ENCODE data around the gene EFL1.
"Not testable (repeated sequence)": the region's sequence is repeated elsewhere in the genome, so short reads cannot be mapped to it uniquely, and the experiment has no call there.

The EFL1 gene

GRCh38 chr15:82195818-82196217 is 66.7 kb downstream of the EFL1 start:
- not testable (repeated sequence) for DNase-seq

- not testable (repeated sequence) for DNase-seq
Measured at GRCh38 chr15:82194488-82194887, 68.0 kb downstream of the EFL1 start.

- not testable (repeated sequence) for DNase-seq
Measured at GRCh38 chr15:82193435-82193834, 69.1 kb downstream of the EFL1 start.

GRCh38 chr15:82192394-82192793 is 70.1 kb downstream of the EFL1 start:
- DNase-seq, result not testable (repeated sequence)

GRCh38 chr15:82186719-82187406 is 75.7 kb downstream of the EFL1 start:
- no peak for DNase-seq

GRCh38 chr15:82186161-82186560 is 76.4 kb downstream of the EFL1 start:
- DNase-seq, result no peak

GRCh38 chr15:82184776-82185175 is 77.8 kb downstream of the EFL1 start:
- DNase-seq, result no peak

GRCh38 chr15:82184355-82184754 is 78.2 kb downstream of the EFL1 start:
- DNase-seq, result no peak

- DNase-seq, result no peak
Measured at GRCh38 chr15:82183121-82184031, 79.2 kb downstream of the EFL1 start.

- no peak for DNase-seq
Measured at GRCh38 chr15:82181371-82181770, 81.2 kb downstream of the EFL1 start.

- DNase-seq, result no peak
Measured at GRCh38 chr15:82178061-82178460, 84.5 kb downstream of the EFL1 start.

- DNase-seq, result no peak
Measured at GRCh38 chr15:82177291-82178010, 85.1 kb downstream of the EFL1 start.

GRCh38 chr15:82176542-82176941 is 86.0 kb downstream of the EFL1 start:
- no peak for DNase-seq

- DNase-seq, result no peak
Measured at GRCh38 chr15:82174471-82175235, 87.9 kb downstream of the EFL1 start.

- no peak for DNase-seq
Measured at GRCh38 chr15:82173108-82173507, 89.4 kb downstream of the EFL1 start.

GRCh38 chr15:82172506-82172905 is 90.0 kb downstream of the EFL1 start:
- DNase-seq, result no peak

GRCh38 chr15:82168757-82169156 is 93.8 kb downstream of the EFL1 start:
- no peak for DNase-seq

- DNase-seq, result no peak
Measured at GRCh38 chr15:82168296-82168695, 94.2 kb downstream of the EFL1 start.

- DNase-seq, result no peak
Measured at GRCh38 chr15:82165948-82166376, 96.6 kb downstream of the EFL1 start.

GRCh38 chr15:82159922-82160321 is 102.6 kb downstream of the EFL1 start:
- DNase-seq, result no peak

- DNase-seq, result no peak
Measured at GRCh38 chr15:82158811-82159210, 103.7 kb downstream of the EFL1 start.

- DNase-seq, result no peak
Measured at GRCh38 chr15:82150645-82151044, 111.9 kb downstream of the EFL1 start.
